ENCODE results near the gene GSTO1. TPM values are rescaled to one million over a fixed set of nuclear protein-coding genes. Genes with fewer than 3 reads are reported as not detected.

Gene GSTO1
- total and polyA plus RNA-seq, 2 of the 13 experiments (the other 11 are each of a cell fraction or from before 2014, with no cell fraction given): 228 to 300 TPM

GRCh38 chr10:104288355-104288754 is 33.7 kb downstream of the GSTO1 start (continued):
- TF ChIP-seq, protein P1, sequence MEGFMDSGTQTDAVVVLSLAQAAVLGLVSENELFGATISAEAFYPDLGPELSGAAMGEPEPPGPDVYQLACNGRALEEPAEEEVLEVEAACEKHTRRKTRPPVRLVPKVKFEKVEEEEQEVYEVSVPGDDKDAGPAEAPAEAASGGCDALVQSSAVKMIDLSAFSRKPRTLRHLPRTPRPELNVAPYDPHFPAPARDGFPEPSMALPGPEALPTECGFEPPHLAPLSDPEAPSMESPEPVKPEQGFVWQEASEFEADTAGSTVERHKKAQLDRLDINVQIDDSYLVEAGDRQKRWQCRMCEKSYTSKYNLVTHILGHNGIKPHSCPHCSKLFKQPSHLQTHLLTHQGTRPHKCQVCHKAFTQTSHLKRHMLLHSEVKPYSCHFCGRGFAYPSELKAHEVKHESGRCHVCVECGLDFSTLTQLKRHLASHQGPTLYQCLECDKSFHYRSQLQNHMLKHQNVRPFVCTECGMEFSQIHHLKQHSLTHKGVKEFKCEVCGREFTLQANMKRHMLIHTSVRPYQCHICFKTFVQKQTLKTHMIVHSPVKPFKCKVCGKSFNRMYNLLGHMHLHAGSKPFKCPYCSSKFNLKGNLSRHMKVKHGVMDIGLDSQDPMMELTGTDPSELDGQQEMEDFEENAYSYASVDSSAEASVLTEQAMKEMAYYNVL (CRISPR knock-in tag; IDR thresholded peaks at IDR 0.05; ENCODE audit: borderline replicate concordance): peak; percentile 97
- no peak for TF ChIP-seq MEIS2 (CRISPR knock-in tag; IDR thresholded peaks at IDR 0.05)
- TF ChIP-seq, protein P2, sequence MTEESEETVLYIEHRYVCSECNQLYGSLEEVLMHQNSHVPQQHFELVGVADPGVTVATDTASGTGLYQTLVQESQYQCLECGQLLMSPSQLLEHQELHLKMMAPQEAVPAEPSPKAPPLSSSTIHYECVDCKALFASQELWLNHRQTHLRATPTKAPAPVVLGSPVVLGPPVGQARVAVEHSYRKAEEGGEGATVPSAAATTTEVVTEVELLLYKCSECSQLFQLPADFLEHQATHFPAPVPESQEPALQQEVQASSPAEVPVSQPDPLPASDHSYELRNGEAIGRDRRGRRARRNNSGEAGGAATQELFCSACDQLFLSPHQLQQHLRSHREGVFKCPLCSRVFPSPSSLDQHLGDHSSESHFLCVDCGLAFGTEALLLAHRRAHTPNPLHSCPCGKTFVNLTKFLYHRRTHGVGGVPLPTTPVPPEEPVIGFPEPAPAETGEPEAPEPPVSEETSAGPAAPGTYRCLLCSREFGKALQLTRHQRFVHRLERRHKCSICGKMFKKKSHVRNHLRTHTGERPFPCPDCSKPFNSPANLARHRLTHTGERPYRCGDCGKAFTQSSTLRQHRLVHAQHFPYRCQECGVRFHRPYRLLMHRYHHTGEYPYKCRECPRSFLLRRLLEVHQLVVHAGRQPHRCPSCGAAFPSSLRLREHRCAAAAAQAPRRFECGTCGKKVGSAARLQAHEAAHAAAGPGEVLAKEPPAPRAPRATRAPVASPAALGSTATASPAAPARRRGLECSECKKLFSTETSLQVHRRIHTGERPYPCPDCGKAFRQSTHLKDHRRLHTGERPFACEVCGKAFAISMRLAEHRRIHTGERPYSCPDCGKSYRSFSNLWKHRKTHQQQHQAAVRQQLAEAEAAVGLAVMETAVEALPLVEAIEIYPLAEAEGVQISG (CRISPR knock-in tag; IDR thresholded peaks at IDR 0.05): no peak
- TF ChIP-seq ZNF746 (CRISPR knock-in tag; IDR thresholded peaks at IDR 0.05): 0 out of 2 replicates have a peak, but pooled peaks have one; percentile 56
- TF ChIP-seq ZFP82 (CRISPR knock-in tag; IDR thresholded peaks at IDR 0.05; ENCODE audit: borderline replicate concordance): no peak
- peak; percentile 75; the same call in 1 of the 2 replicates for TF ChIP-seq JUN (CRISPR knock-in tag; IDR thresholded peaks at IDR 0.05)
- TF ChIP-seq CTCF (CRISPR knock-in tag; IDR thresholded peaks at IDR 0.05): 0 out of 2 replicates have a peak, but pooled peaks have one; percentile 8
- no peak for TF ChIP-seq DMTF1 (CRISPR knock-in tag; IDR thresholded peaks at IDR 0.05)
- no peak; the same call in 1 of the 2 replicates for TF ChIP-seq ZNF749 (CRISPR knock-in tag; IDR thresholded peaks at IDR 0.05; ENCODE audit: borderline replicate concordance)
- TF ChIP-seq ZFP91 (CRISPR knock-in tag; IDR thresholded peaks at IDR 0.05; ENCODE audit: borderline replicate concordance): no peak
- TF ChIP-seq ZSCAN29 (CRISPR knock-in tag; conservative IDR thresholded peaks at IDR 0.05): 0 out of 2 replicates have a peak, but pooled peaks have one; percentile 19
- TF ChIP-seq SSRP1 (CRISPR knock-in tag; IDR thresholded peaks at IDR 0.05): no peak
- peak; percentile 96 for TF ChIP-seq ELF3 (CRISPR knock-in tag; IDR thresholded peaks at IDR 0.05)
- no peak for TF ChIP-seq HCFC1 (IDR thresholded peaks at IDR 0.05; ENCODE audit: low read depth, low read length)
- no peak for TF ChIP-seq SNRNP70 (IDR thresholded peaks at IDR 0.05; ENCODE audit: low read depth, low read length)
- TF ChIP-seq ZNF577 (CRISPR knock-in tag; IDR thresholded peaks at IDR 0.05; ENCODE audit: borderline replicate concordance, low read depth): no peak
- TF ChIP-seq BHLHE40 (IDR thresholded peaks at IDR 0.05; ENCODE audit: low read length): no peak
- peak in 1 of 2 experiments; percentile 5; a peak in 1 of 4 replicates for TF ChIP-seq MAFK (conservative IDR thresholded peaks at IDR 0.05 in 1 of 2, IDR thresholded peaks at IDR 0.05 in 1 of 2; ENCODE audit: low read length in 2 of 2)
- TF ChIP-seq HNRNPUL1 (IDR thresholded peaks at IDR 0.05; ENCODE audit: low read depth, low read length): no peak
- TF ChIP-seq FOXO1 (CRISPR knock-in tag; IDR thresholded peaks at IDR 0.05): peak; percentile 80; the same call in 1 of the 2 replicates

All from HepG2 (cell line).